Neural progenitor cell (in vitro differentiated cells): Measurements from ENCODE around the gene CPLX1. TPM values are rescaled to one million over a fixed set of nuclear protein-coding genes. Genes with fewer than 3 reads are reported as not detected.

Source experiments
- DNase-seq: peaks from one replicate; pipeline ENCODE4 v3.0.0-alpha.2; 2016; ENCODE audit warnings: low spot score
- H2AFZ ChIP-seq: fragments of 200-600 bp; sonication (generic); replicated peaks from 2 replicates; pipeline ENCODE4 v1.6.1; 2016; ENCODE audit warnings: antibody characterized with exemption
- H3F3A ChIP-seq: fragments of 200-600 bp; sonication (generic); 2 replicates; pipeline ENCODE4 v1.6.1; 2016; ENCODE audit warnings: antibody characterized with exemption, low read depth
- H3K27ac ChIP-seq: fragments of 200-600 bp; sonication (generic); 2 replicates; pipeline ENCODE4 v1.5.1; 2016; ENCODE audit warnings: mild to moderate bottlenecking
- H3K27me3 ChIP-seq: fragments of 200-600 bp; sonication (generic); 2 replicates; pipeline ENCODE4 v1.6.1; 2016; ENCODE audit warnings: mild to moderate bottlenecking, moderate library complexity
- H3K36me3 ChIP-seq: fragments of 200-600 bp; sonication (generic); 2 replicates; pipeline ENCODE4 v1.5.1; 2016
- H3K4me1 ChIP-seq: fragments of 200-600 bp; sonication (generic); 2 replicates; pipeline ENCODE4 v1.6.1; 2016; ENCODE audit warnings: mixed run types
- H3K4me2 ChIP-seq: fragments of 200-600 bp; sonication (generic); 2 replicates; pipeline ENCODE4 v1.6.1; 2016
- H3K4me3 ChIP-seq: fragments of 200-600 bp; sonication (generic); 2 replicates; pipeline ENCODE4 v1.5.1; 2016
- H3K79me2 ChIP-seq: fragments of 200-600 bp; sonication (generic); 2 replicates; pipeline ENCODE4 v1.6.1; 2016; ENCODE audit warnings: low read depth
- H3K9ac ChIP-seq: fragments of 200-600 bp; sonication (generic); 2 replicates; pipeline ENCODE4 v1.6.1; 2016
- H3K9me3 ChIP-seq: fragments of 200-600 bp; sonication (generic); 2 replicates; pipeline ENCODE4 v1.5.1; 2016; ENCODE audit warnings: low read depth
- H4K20me1 ChIP-seq: fragments of 200-600 bp; sonication (generic); 2 replicates; pipeline ENCODE4 v1.6.1; 2016; ENCODE audit warnings: low read depth
- H3K27ac Mint-ChIP-seq: 3 replicates; pipeline ENCODE4 v1.8.0; 2021; ENCODE audit warnings: mixed read lengths
- H3K27me3 Mint-ChIP-seq: 2 replicates; pipeline ENCODE4 v1.8.0; 2022; ENCODE audit warnings: low read depth, mild to moderate bottlenecking, inconsistent platforms, moderate library complexity, mixed read lengths; ENCODE audit not compliant: insufficient read depth
- H3K36me3 Mint-ChIP-seq: 3 replicates; pipeline ENCODE4 v1.8.0; 2021; ENCODE audit warnings: mixed read lengths
- H3K4me1 Mint-ChIP-seq: 3 replicates; pipeline ENCODE4 v1.8.0; 2021; ENCODE audit warnings: mixed read lengths
- H3K4me3 Mint-ChIP-seq: 3 replicates; pipeline ENCODE4 v1.8.0; 2021; ENCODE audit warnings: mild to moderate bottlenecking, moderate library complexity, mixed read lengths
- H3K9me3 Mint-ChIP-seq: 3 replicates; pipeline ENCODE4 v1.8.0; 2020; ENCODE audit warnings: mixed read lengths
- EZH2 ChIP-seq: fragments of 200-600 bp; sonication (generic); IDR thresholded peaks from 2 replicates; pipeline ENCODE4 v1.6.1; 2017; ENCODE audit warnings: antibody characterized with exemption, mild to moderate bottlenecking, moderate library complexity
- EZH2phosphoT487 ChIP-seq: fragments of 200-600 bp; sonication (generic); IDR thresholded peaks from 2 replicates; pipeline ENCODE4 v1.6.1; 2017; ENCODE audit warnings: antibody characterized with exemption
- total RNA-seq: library from RNA; depleted of rRNA; stranded (reverse); fragments of >200 nt; gene quantifications from 2 replicates; pipeline ENCODE4 v1.2.3, GENCODE V29; 2015; ENCODE audit warnings: low replicate concordance
- TF ChIP-seq, protein P1 (sequence below): fragments of 200-600 bp; sonication (generic); IDR thresholded peaks from 2 replicates; pipeline ENCODE4 v1.5.1; 2017; ENCODE audit warnings: antibody characterized with exemption, mild to moderate bottlenecking

Gene CPLX1
- total RNA-seq, 1 donor from 2014 or later: not detected

DNA sequence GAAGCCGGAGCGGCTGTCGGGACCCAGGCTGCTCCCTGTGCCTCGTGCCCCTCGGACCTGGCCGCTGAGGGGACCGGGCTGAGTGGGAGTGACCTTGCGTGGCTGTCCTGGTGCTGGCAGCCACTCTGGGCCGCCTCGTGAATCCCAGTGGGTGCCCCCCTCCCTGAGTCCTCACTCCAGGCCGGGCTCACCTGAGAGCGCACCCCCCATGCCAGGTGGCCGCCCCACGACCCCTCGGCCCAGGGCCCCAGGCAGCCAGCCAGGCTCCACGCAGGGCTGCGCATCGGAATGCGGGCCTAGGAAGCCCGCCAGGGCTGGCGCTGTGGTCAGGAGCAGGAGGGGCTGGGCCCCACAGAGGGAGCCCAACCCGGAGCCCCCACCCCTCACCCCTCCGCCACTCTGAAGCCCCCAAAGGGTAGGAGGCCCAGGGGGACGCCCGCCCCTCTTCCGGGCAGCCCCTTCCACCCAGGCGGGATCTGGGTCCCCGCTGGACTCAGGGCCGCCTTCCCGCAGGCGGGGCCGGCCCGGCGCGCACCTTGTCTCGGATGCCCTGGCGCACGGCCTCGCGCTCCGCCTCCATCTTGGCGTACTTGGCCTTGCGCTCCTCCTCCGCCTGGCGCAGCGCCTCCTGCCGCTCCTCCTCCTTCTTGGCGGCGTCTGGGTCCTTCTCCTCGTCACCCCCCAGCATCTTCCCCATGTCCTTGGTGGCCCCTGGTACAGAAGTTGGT lies 33.9 kb downstream of the CPLX1 start:
- TF ChIP-seq, protein P1, sequence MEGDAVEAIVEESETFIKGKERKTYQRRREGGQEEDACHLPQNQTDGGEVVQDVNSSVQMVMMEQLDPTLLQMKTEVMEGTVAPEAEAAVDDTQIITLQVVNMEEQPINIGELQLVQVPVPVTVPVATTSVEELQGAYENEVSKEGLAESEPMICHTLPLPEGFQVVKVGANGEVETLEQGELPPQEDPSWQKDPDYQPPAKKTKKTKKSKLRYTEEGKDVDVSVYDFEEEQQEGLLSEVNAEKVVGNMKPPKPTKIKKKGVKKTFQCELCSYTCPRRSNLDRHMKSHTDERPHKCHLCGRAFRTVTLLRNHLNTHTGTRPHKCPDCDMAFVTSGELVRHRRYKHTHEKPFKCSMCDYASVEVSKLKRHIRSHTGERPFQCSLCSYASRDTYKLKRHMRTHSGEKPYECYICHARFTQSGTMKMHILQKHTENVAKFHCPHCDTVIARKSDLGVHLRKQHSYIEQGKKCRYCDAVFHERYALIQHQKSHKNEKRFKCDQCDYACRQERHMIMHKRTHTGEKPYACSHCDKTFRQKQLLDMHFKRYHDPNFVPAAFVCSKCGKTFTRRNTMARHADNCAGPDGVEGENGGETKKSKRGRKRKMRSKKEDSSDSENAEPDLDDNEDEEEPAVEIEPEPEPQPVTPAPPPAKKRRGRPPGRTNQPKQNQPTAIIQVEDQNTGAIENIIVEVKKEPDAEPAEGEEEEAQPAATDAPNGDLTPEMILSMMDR: no peak
- no peak for TF ChIP-seq EZH2
- H3K4me2 ChIP-seq: no peak overlapping the region
- H2AFZ ChIP-seq: no peak overlapping the region
- Mint-ChIP-seq H3K27me3 (peaks cover 29% of the 10 kb centered on the region), H3K4me1 (peaks cover 25% of the 10 kb centered on the region), H3K36me3 (no peaks in the 10 kb centered on the region), H3K9me3 (no peaks in the 10 kb centered on the region), H3K27ac (no peak overlapping the region), H3K4me3 (no peak overlapping the region)
- H3K27me3 ChIP-seq: peaks cover 98% of the 10 kb centered on the region
- peaks cover 9% of the 10 kb centered on the region for H3F3A ChIP-seq
- H3K9me3 ChIP-seq: no peaks in the 10 kb centered on the region
- H3K4me3 ChIP-seq: no peak overlapping the region
- H3K36me3 ChIP-seq: no peaks in the 10 kb centered on the region
- peaks cover 19% of the 10 kb centered on the region for H3K4me1 ChIP-seq
- H3K9ac ChIP-seq: no peak overlapping the region
- peaks cover 8% of the 10 kb centered on the region for H4K20me1 ChIP-seq
- no peak overlapping the region for H3K27ac ChIP-seq
- H3K79me2 ChIP-seq: no peaks in the 10 kb centered on the region
- DNase-seq: no peak

DNA sequence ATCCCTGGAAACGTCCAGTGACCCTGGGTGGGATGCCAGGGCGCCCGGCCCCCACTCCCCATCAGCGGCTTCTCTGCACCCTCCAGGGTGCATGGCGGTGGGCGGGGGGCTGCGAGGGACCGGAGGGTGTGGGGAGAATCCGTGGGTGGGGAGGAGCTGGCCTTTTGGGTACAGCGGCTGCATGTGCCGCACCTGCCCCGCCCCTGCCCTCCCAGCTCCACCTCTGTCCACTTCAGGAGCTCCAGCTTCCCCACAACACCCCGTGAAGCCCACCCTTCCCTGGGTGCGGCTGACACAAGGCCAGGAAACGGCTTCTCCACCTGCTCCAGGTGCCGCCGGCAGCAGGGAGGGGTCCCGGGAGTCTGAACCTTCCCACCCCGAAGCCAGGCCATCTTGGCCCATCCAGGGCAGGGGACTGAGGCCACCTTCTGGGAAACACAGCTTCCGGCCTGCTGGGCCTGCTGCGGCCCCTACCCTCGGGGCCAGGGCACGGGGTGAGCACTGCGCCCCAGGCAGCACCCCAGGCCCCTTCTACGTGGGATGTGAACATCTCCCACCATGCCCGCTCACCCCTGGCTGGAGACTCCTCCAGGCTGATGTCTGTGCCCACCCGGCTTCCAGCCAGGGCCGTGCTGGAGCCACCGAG lies 34.6 kb downstream of the CPLX1 start:
- H2AFZ ChIP-seq: no peak overlapping the region
- DNase-seq: no peak
- H3K4me3 Mint-ChIP-seq: no peak overlapping the region

DNA sequence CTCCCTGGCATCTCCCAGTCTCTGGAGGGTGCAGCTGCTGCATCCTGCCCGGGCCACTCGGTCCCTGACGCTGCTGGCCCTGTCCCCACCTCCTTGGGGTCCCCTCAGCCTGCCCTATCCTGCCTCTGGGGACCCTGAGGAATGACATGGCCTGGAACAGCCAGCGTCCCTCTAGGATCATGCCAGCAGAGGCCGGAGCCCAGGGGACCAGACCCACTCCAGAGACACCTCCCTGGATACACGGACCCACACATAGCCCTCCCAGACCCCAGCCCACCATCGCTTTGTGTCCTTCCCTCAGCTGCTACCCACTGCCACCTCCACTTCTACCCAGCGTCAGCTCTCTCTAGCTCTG lies 35.5 kb downstream of the CPLX1 start:
- H3K9me3 ChIP-seq: no peaks in the 10 kb centered on the region
- Mint-ChIP-seq H3K27ac (no peak overlapping the region), H3K27me3 (peaks cover 19% of the 10 kb centered on the region), H3K9me3 (no peaks in the 10 kb centered on the region), H3K4me3 (no peak overlapping the region), H3K4me1 (peaks cover 21% of the 10 kb centered on the region), H3K36me3 (no peaks in the 10 kb centered on the region)
- no peak overlapping the region for H3K4me3 ChIP-seq
- no peak overlapping the region for H3K9ac ChIP-seq
- peaks cover 15% of the 10 kb centered on the region for H4K20me1 ChIP-seq
- H3K36me3 ChIP-seq: no peaks in the 10 kb centered on the region
- H3K27ac ChIP-seq: no peak overlapping the region
- DNase-seq: no peak
- peaks cover 98% of the 10 kb centered on the region for H3K27me3 ChIP-seq
- TF ChIP-seq, protein P1: no peak
- TF ChIP-seq EZH2phosphoT487: no peak
- TF ChIP-seq EZH2: no peak
- H2AFZ ChIP-seq: no peak overlapping the region
- no peak overlapping the region for H3K4me2 ChIP-seq
- peaks cover 22% of the 10 kb centered on the region for H3K4me1 ChIP-seq
- H3K79me2 ChIP-seq: no peaks in the 10 kb centered on the region
- H3F3A ChIP-seq: peaks cover 9% of the 10 kb centered on the region

More for the DNA sequence above, 34.6 kb downstream of the CPLX1 start:
- no peaks in the 10 kb centered on the region for H3K36me3 Mint-ChIP-seq
- no peak overlapping the region for H3K4me2 ChIP-seq
- peaks cover 24% of the 10 kb centered on the region for H3K27me3 Mint-ChIP-seq
- peaks cover 25% of the 10 kb centered on the region for H3K4me1 Mint-ChIP-seq
- H3K4me3 ChIP-seq: no peak overlapping the region
- no peaks in the 10 kb centered on the region for H3K9me3 ChIP-seq
- no peaks in the 10 kb centered on the region for H3K36me3 ChIP-seq
- H3K79me2 ChIP-seq: no peaks in the 10 kb centered on the region
- TF ChIP-seq EZH2: no peak
- TF ChIP-seq EZH2phosphoT487: no peak
- TF ChIP-seq, protein P1: no peak
- no peak overlapping the region for H3K9ac ChIP-seq
- no peak overlapping the region for H3K27ac ChIP-seq
- H4K20me1 ChIP-seq: peaks cover 12% of the 10 kb centered on the region
- peaks cover 98% of the 10 kb centered on the region for H3K27me3 ChIP-seq
- H3K9me3 Mint-ChIP-seq: no peaks in the 10 kb centered on the region
- no peak overlapping the region for H3K27ac Mint-ChIP-seq
- peaks cover 9% of the 10 kb centered on the region for H3F3A ChIP-seq
- H3K4me1 ChIP-seq: peaks cover 19% of the 10 kb centered on the region
